ENCODE data around the gene KCNB1. TPM values are rescaled to one million over a fixed set of nuclear protein-coding genes. Genes with fewer than 3 reads are reported as not detected.

The KCNB1 gene
- total and polyA plus RNA-seq, 2 experiments from 2014 or later, result 0.06 to 0.10 TPM

DNA sequence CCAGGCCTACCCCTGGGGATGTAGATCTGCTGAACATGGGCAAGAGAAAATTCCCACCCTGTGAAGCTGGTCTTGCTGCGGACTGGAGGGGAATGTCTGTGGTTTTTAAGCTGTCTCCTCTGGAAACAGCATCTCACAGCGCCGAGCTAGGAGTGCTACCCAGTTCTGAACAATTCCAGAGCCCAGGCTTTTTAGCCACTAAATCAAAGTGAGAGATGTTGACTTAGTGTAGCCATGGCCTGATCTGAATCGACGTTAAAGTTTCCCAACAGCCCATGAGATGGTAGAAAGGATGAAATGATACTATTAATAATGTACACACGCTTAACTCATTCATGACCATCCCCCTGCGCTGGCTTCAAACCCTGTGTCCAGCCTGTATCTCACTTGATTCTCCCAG is 63.7 kb downstream of the KCNB1 start:
- no peaks in the 10 kb centered on the region for H3K9me3 ChIP-seq (ENCODE audit: low read depth)
- H3K27ac ChIP-seq, result no peak overlapping the region
- no peak for DNase-seq (ENCODE audit: low read depth in 1 of 2, low spot score in 1 of 2)
- TF ChIP-seq, protein P1, sequence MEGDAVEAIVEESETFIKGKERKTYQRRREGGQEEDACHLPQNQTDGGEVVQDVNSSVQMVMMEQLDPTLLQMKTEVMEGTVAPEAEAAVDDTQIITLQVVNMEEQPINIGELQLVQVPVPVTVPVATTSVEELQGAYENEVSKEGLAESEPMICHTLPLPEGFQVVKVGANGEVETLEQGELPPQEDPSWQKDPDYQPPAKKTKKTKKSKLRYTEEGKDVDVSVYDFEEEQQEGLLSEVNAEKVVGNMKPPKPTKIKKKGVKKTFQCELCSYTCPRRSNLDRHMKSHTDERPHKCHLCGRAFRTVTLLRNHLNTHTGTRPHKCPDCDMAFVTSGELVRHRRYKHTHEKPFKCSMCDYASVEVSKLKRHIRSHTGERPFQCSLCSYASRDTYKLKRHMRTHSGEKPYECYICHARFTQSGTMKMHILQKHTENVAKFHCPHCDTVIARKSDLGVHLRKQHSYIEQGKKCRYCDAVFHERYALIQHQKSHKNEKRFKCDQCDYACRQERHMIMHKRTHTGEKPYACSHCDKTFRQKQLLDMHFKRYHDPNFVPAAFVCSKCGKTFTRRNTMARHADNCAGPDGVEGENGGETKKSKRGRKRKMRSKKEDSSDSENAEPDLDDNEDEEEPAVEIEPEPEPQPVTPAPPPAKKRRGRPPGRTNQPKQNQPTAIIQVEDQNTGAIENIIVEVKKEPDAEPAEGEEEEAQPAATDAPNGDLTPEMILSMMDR (IDR thresholded peaks at IDR 0.05; ENCODE audit: low read depth, low read length), result no peak
- H3K4me3 ChIP-seq, result no peak overlapping the region
- H3K27me3 ChIP-seq, result no peaks in the 10 kb centered on the region
- H3K4me1 ChIP-seq (ENCODE audit: low read depth), result no peaks in the 10 kb centered on the region
- H3K36me3 ChIP-seq, result no peaks in the 10 kb centered on the region

DNA sequence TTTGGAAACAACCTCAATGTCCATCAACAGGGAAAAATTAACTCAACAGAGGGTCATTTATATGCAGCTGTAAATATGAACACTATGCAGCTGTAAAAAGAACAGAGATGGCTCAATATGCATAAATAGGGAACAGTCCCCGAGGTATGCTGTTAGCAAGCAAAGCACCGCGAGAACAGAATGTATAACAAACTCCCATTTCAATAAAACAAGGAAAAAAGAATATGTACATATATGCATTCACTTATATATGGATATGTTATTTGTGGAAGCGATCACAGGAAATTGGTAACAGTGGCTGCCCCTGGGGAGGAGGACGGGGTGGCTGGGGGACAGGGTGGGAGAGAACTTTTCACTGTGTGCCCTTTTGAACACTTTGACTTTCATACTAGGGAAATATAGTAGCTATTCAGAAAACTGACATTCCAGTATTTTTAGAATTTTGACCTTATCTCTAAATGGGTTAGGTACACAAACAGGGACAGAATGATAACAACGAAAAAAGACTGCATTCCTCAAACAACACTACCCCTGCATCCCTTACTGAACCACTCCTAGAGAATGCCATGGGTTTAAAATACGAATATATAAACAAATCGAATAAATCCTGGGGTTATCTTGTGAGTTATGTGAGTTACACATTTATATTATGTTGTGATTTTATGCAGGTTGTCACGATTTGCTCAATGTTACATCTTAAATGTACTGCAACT is 64.5 kb downstream of the KCNB1 start:
- Histone ChIP-seq H3K4me3 (no peak overlapping the region), H3K27me3 (no peaks in the 10 kb centered on the region), H3K36me3 (no peaks in the 10 kb centered on the region), H3K27ac (no peak overlapping the region), H3K9me3 (ENCODE audit: low read depth) (no peaks in the 10 kb centered on the region), H3K4me1 (ENCODE audit: low read depth) (no peaks in the 10 kb centered on the region)
- DNase-seq (ENCODE audit: low read depth in 1 of 2, low spot score in 1 of 2), result no peak
- TF ChIP-seq, protein P1 (IDR thresholded peaks at IDR 0.05; ENCODE audit: low read depth, low read length), result no peak

DNA sequence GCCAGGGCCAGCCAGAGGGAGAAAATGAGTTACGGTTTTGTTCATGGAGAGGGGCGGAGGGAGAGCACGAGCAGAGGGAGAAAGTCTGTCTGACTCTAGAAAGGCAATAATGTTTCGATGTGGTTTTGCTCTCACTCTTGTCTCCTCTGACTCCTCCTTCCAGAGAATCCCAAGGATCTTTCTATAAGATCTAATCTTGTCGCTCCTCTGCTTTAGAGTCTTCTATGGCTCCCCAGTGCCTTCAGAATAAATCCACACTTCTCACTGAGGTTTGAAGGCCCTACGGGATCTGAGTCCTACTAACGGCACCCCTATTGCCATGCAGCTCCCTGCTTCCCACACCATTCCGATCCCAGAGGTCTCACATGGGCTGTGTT is 66.8 kb downstream of the KCNB1 start:
- no peaks in the 10 kb centered on the region for H3K4me1 ChIP-seq (ENCODE audit: low read depth)
- H3K9me3 ChIP-seq (ENCODE audit: low read depth), result no peaks in the 10 kb centered on the region
- TF ChIP-seq, protein P1 (IDR thresholded peaks at IDR 0.05; ENCODE audit: low read depth, low read length), result no peak
- H3K27ac ChIP-seq, result no peak overlapping the region
- DNase-seq (ENCODE audit: low read depth in 1 of 2, low spot score in 1 of 2), result no peak
- H3K36me3 ChIP-seq, result no peaks in the 10 kb centered on the region
- no peaks in the 10 kb centered on the region for H3K27me3 ChIP-seq
- no peak overlapping the region for H3K4me3 ChIP-seq

DNA sequence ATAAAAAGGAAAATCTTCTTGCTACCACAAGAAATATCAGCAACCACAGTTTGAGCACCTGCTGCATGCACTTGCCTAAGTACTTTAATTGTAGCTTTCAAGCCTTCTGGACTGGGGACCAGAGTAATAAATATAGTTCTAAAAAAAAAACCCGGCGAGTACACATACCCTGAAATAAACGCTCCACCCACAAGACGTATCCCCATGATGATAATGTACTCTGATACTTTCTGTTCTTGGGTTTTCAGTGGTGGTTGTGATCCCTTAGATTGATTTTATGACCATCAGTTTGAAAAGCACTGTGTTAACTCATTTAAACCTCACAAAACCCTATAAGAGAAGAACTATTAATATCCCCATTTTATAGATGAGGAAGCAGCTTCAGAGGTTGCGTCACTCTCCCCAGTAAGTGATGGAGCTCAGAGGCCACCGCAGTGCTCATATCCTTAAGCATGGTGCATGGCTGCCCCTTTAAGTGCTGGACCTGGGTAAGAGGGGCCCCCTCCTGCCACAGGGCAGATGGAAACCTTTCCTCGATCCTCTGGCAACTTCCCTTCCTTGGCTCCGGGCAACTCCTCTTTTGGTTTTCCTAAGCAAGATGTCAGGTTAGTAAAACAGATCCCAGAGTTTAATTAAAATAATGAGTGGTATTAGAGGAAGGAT is 67.3 kb downstream of the KCNB1 start:
- Histone ChIP-seq H3K4me3 (no peak overlapping the region), H3K36me3 (no peaks in the 10 kb centered on the region), H3K4me1 (ENCODE audit: low read depth) (no peaks in the 10 kb centered on the region), H3K9me3 (ENCODE audit: low read depth) (no peaks in the 10 kb centered on the region), H3K27me3 (no peaks in the 10 kb centered on the region), H3K27ac (no peak overlapping the region)
- no peak for DNase-seq (ENCODE audit: low read depth in 1 of 2, low spot score in 1 of 2)
- TF ChIP-seq, protein P1 (IDR thresholded peaks at IDR 0.05; ENCODE audit: low read depth, low read length), result no peak

DNA sequence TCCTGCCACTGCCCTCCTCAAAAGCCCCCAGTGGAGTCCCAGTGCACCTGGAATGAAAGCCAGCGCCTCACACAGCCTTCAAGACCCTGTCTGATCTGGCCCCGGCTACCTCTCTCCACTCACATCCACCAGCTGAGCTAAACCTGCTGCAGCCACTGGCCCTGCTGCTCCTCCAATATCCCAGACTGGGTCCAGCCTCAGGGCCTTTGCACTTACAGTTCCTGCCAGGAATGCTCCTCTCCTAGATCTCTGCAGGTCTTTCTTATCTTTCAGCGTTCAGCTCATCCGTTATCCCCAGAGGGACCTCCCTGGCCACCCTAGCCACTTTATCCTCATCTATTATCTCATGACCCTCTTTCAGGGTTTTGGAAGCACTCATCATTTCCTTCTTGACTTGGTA is 68.8 kb downstream of the KCNB1 start:
- H3K27ac ChIP-seq, result no peak overlapping the region
- no peaks in the 10 kb centered on the region for H3K4me1 ChIP-seq (ENCODE audit: low read depth)
- H3K27me3 ChIP-seq, result no peaks in the 10 kb centered on the region
- no peak for DNase-seq (ENCODE audit: low read depth in 1 of 2, low spot score in 1 of 2)
- H3K36me3 ChIP-seq, result no peaks in the 10 kb centered on the region
- H3K4me3 ChIP-seq, result no peak overlapping the region
- TF ChIP-seq, protein P1 (IDR thresholded peaks at IDR 0.05; ENCODE audit: low read depth, low read length), result no peak
- H3K9me3 ChIP-seq (ENCODE audit: low read depth), result no peaks in the 10 kb centered on the region

Measured in cardiac muscle cell (in vitro differentiated cells and primary cell).